Measurements from ENCODE around the gene GPR137C. TPM values are rescaled to one million over a fixed set of nuclear protein-coding genes. Genes with fewer than 3 reads are reported as not detected.

The GPR137C gene
- total RNA-seq, 1 donor from 2014 or later, result 1.1 TPM

- Histone ChIP-seq H3K79me2 (ENCODE audit: insufficient read depth, low read length) (no peaks in the 10 kb centered on the region), H3K36me3 (ENCODE audit: insufficient read depth, low read length) (no peaks in the 10 kb centered on the region), H3K9ac (ENCODE audit: low read length) (no peak overlapping the region), H3K27me3 (ENCODE audit: insufficient read depth, low read length) (no peaks in the 10 kb centered on the region), H3K4me2 (ENCODE audit: low read length) (no peak overlapping the region), H3K4me1 (ENCODE audit: insufficient read depth, low read length) (no peaks in the 10 kb centered on the region), H3K27ac (ENCODE audit: low read depth, low read length) (no peak overlapping the region), H3K9me3 (ENCODE audit: insufficient read depth, low read depth, low read length) (no peaks in the 10 kb centered on the region), H4K20me1 (ENCODE audit: insufficient read depth, low read length) (no peaks in the 10 kb centered on the region), H2AFZ (ENCODE audit: low read depth, low read length) (no peak overlapping the region), H3K4me3 (ENCODE audit: insufficient read depth, low read depth, low read length) (no peak overlapping the region)
- Mint-ChIP-seq H3K4me1 (ENCODE audit: low read depth, unreplicated experiment) (no peaks in the 10 kb centered on the region), H3K9me3 (ENCODE audit: unreplicated experiment) (peaks cover 14% of the 10 kb centered on the region), H3K27me3 (ENCODE audit: low read depth, unreplicated experiment) (no peaks in the 10 kb centered on the region), H3K36me3 (ENCODE audit: low read depth, unreplicated experiment) (no peaks in the 10 kb centered on the region), H3K4me3 (ENCODE audit: unreplicated experiment) (no peak overlapping the region), H3K27ac (ENCODE audit: unreplicated experiment) (no peak overlapping the region)
- TF ChIP-seq EZH2 (IDR thresholded peaks at IDR 0.05; ENCODE audit: insufficient read depth, low read length) (no peak), CTCF (IDR thresholded peaks at IDR 0.05; ENCODE audit: insufficient read depth, low read depth, low read length) (no peak)
- DNase-seq (ENCODE audit: low read depth) (no peak), FAIRE-seq (no peak)
Observed at GRCh38 chr14:52599974-52600373, 47.3 kb downstream of the GPR137C start.

- Histone ChIP-seq H3K9me3 (ENCODE audit: insufficient read depth, low read depth, low read length) (no peaks in the 10 kb centered on the region), H3K27me3 (ENCODE audit: insufficient read depth, low read length) (no peaks in the 10 kb centered on the region), H3K79me2 (ENCODE audit: insufficient read depth, low read length) (no peaks in the 10 kb centered on the region), H4K20me1 (ENCODE audit: insufficient read depth, low read length) (no peaks in the 10 kb centered on the region), H3K27ac (ENCODE audit: low read depth, low read length) (no peak overlapping the region), H2AFZ (ENCODE audit: low read depth, low read length) (no peak overlapping the region), H3K9ac (ENCODE audit: low read length) (no peak overlapping the region), H3K4me3 (ENCODE audit: insufficient read depth, low read depth, low read length) (no peak overlapping the region), H3K36me3 (ENCODE audit: insufficient read depth, low read length) (no peaks in the 10 kb centered on the region), H3K4me2 (ENCODE audit: low read length) (no peak overlapping the region), H3K4me1 (ENCODE audit: insufficient read depth, low read length) (no peaks in the 10 kb centered on the region)
- no peaks in the 10 kb centered on the region for H3K4me1 Mint-ChIP-seq (ENCODE audit: low read depth, unreplicated experiment)
- DNase-seq (ENCODE audit: low read depth) (no peak), FAIRE-seq (no peak)
- H3K4me3 Mint-ChIP-seq (ENCODE audit: unreplicated experiment), result no peak overlapping the region
- H3K27ac Mint-ChIP-seq (ENCODE audit: unreplicated experiment), result no peak overlapping the region
- H3K9me3 Mint-ChIP-seq (ENCODE audit: unreplicated experiment), result peaks cover 6% of the 10 kb centered on the region
- no peaks in the 10 kb centered on the region for H3K27me3 Mint-ChIP-seq (ENCODE audit: low read depth, unreplicated experiment)
- no peaks in the 10 kb centered on the region for H3K36me3 Mint-ChIP-seq (ENCODE audit: low read depth, unreplicated experiment)
- TF ChIP-seq EZH2 (IDR thresholded peaks at IDR 0.05; ENCODE audit: insufficient read depth, low read length), result no peak
- TF ChIP-seq CTCF (IDR thresholded peaks at IDR 0.05; ENCODE audit: insufficient read depth, low read depth, low read length), result no peak
Observed at GRCh38 chr14:52602131-52602530, 49.5 kb downstream of the GPR137C start.

DNA sequence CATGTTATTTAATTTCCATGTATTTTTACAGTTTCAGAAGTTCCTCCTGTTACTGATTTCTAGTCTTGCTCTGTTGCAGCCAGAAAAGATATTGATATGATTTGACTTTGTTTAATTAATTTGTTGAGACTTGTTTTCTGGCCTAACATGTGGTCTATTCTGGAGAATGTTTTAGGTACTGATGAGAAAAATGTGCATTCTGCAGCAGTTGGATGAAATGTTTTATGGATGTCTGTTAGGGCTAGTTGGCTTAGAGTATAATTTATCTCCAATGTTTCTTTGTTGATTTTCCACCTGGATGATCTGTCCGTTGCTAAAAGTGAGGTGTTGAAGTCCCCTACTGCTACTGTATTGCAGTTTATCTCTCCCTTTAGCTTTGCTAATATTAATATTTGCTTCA is 54.4 kb downstream of the GPR137C start:
- TF ChIP-seq EZH2 (IDR thresholded peaks at IDR 0.05; ENCODE audit: insufficient read depth, low read length) (no peak), CTCF (IDR thresholded peaks at IDR 0.05; ENCODE audit: insufficient read depth, low read depth, low read length) (no peak)
- Histone ChIP-seq H3K27ac (ENCODE audit: low read depth, low read length) (no peak overlapping the region), H3K9me3 (ENCODE audit: insufficient read depth, low read depth, low read length) (no peaks in the 10 kb centered on the region), H2AFZ (ENCODE audit: low read depth, low read length) (no peak overlapping the region), H3K36me3 (ENCODE audit: insufficient read depth, low read length) (no peaks in the 10 kb centered on the region), H3K4me1 (ENCODE audit: insufficient read depth, low read length) (no peaks in the 10 kb centered on the region), H3K27me3 (ENCODE audit: insufficient read depth, low read length) (no peaks in the 10 kb centered on the region), H3K4me3 (ENCODE audit: insufficient read depth, low read depth, low read length) (no peak overlapping the region), H3K79me2 (ENCODE audit: insufficient read depth, low read length) (no peaks in the 10 kb centered on the region), H3K9ac (ENCODE audit: low read length) (no peak overlapping the region), H3K4me2 (ENCODE audit: low read length) (no peak overlapping the region), H4K20me1 (ENCODE audit: insufficient read depth, low read length) (no peaks in the 10 kb centered on the region)
- no peak overlapping the region for H3K4me3 Mint-ChIP-seq (ENCODE audit: unreplicated experiment)
- no peaks in the 10 kb centered on the region for H3K36me3 Mint-ChIP-seq (ENCODE audit: low read depth, unreplicated experiment)
- H3K27me3 Mint-ChIP-seq (ENCODE audit: low read depth, unreplicated experiment), result no peaks in the 10 kb centered on the region
- H3K4me1 Mint-ChIP-seq (ENCODE audit: low read depth, unreplicated experiment), result no peaks in the 10 kb centered on the region
- no peak for FAIRE-seq
- no peak for DNase-seq (ENCODE audit: low read depth)
- no peak overlapping the region for H3K27ac Mint-ChIP-seq (ENCODE audit: unreplicated experiment)
- H3K9me3 Mint-ChIP-seq (ENCODE audit: unreplicated experiment), result peaks cover 6% of the 10 kb centered on the region

Data from astrocyte (in vitro differentiated cells and primary cell).